ENCODE data around the gene CABP4. TPM values are rescaled to one million over a fixed set of nuclear protein-coding genes. Genes with fewer than 3 reads are reported as not detected.
"Not testable (repeated sequence)": the region's sequence is repeated elsewhere in the genome, so short reads cannot be mapped to it uniquely, and the experiment has no call there.

The CABP4 gene
- total RNA-seq, 1 experiment from 2014 or later, result not detected

- Histone ChIP-seq H3K4me3 (ENCODE audit: low read length) (peak overlapping the region; percentile 68), H3K4me1 (ENCODE audit: low read length) (peaks cover 59% of the 10 kb centered on the region), H3K9me3 (ENCODE audit: low read length) (no peaks in the 10 kb centered on the region), H3K79me2 (ENCODE audit: low read length) (peaks cover 23% of the 10 kb centered on the region), H3K36me3 (ENCODE audit: insufficient read depth, low read length) (no peaks in the 10 kb centered on the region), H3K27ac (ENCODE audit: low read length) (peak overlapping the region; percentile 41), H3K9me2 (replicated peaks; ENCODE audit: insufficient read depth, low read length) (no peaks in the 10 kb centered on the region), H3K9ac (ENCODE audit: low read length) (peak overlapping the region; percentile 73), H3K27me3 (ENCODE audit: low read length) (no peaks in the 10 kb centered on the region), H4K20me1 (ENCODE audit: insufficient read depth, low read depth, low read length) (no peaks in the 10 kb centered on the region), H3K4me2 (ENCODE audit: low read depth, low read length, poor library complexity, severe bottlenecking) (peak overlapping the region; percentile 86), H2AFZ (ENCODE audit: low read length) (no peak overlapping the region)
- DNase-seq, result no peak
These were observed 8.7 kb downstream of the CABP4 start for GRCh38 chr11:67463680-67464410.

- Histone ChIP-seq H4K20me1 (ENCODE audit: insufficient read depth, low read depth, low read length) (no peaks in the 10 kb centered on the region), H3K4me1 (ENCODE audit: low read length) (peaks cover 55% of the 10 kb centered on the region), H3K9ac (ENCODE audit: low read length) (peak overlapping the region; percentile 85), H3K27me3 (ENCODE audit: low read length) (no peaks in the 10 kb centered on the region), H2AFZ (ENCODE audit: low read length) (no peak overlapping the region), H3K9me2 (replicated peaks; ENCODE audit: insufficient read depth, low read length) (no peaks in the 10 kb centered on the region), H3K27ac (ENCODE audit: low read length) (peak overlapping the region; percentile 72), H3K9me3 (ENCODE audit: low read length) (no peaks in the 10 kb centered on the region), H3K4me3 (ENCODE audit: low read length) (peak overlapping the region; percentile 87), H3K36me3 (ENCODE audit: insufficient read depth, low read length) (no peaks in the 10 kb centered on the region), H3K79me2 (ENCODE audit: low read length) (peaks cover 23% of the 10 kb centered on the region), H3K4me2 (ENCODE audit: low read depth, low read length, poor library complexity, severe bottlenecking) (peak overlapping the region; percentile 86)
- peak; percentile 97 for DNase-seq
These were observed 9.4 kb downstream of the CABP4 start for GRCh38 chr11:67464411-67465188.

GRCh38 chr11:67465189-67465510 is 10.0 kb downstream of the CABP4 start:
- H2AFZ ChIP-seq (ENCODE audit: low read length), result no peak overlapping the region
- peak overlapping the region; percentile 85 for H3K9ac ChIP-seq (ENCODE audit: low read length)
- no peaks in the 10 kb centered on the region for H3K36me3 ChIP-seq (ENCODE audit: insufficient read depth, low read length)
- no peaks in the 10 kb centered on the region for H4K20me1 ChIP-seq (ENCODE audit: insufficient read depth, low read depth, low read length)
- H3K4me3 ChIP-seq (ENCODE audit: low read length), result peak overlapping the region; percentile 87
- H3K27ac ChIP-seq (ENCODE audit: low read length), result peak overlapping the region; percentile 72
- H3K27me3 ChIP-seq (ENCODE audit: low read length), result no peaks in the 10 kb centered on the region
- H3K4me1 ChIP-seq (ENCODE audit: low read length), result peaks cover 52% of the 10 kb centered on the region
- no peaks in the 10 kb centered on the region for H3K9me2 ChIP-seq (replicated peaks; ENCODE audit: insufficient read depth, low read length)
- no peaks in the 10 kb centered on the region for H3K9me3 ChIP-seq (ENCODE audit: low read length)
- H3K79me2 ChIP-seq (ENCODE audit: low read length), result peaks cover 23% of the 10 kb centered on the region
- peak overlapping the region; percentile 86 for H3K4me2 ChIP-seq (ENCODE audit: low read depth, low read length, poor library complexity, severe bottlenecking)
- no peak for DNase-seq

- Histone ChIP-seq H3K27ac (ENCODE audit: low read length) (peak overlapping the region; percentile 72), H3K9ac (ENCODE audit: low read length) (peak overlapping the region; percentile 85), H3K4me3 (ENCODE audit: low read length) (peak overlapping the region; percentile 87), H3K79me2 (ENCODE audit: low read length) (peaks cover 23% of the 10 kb centered on the region), H3K4me2 (ENCODE audit: low read depth, low read length, poor library complexity, severe bottlenecking) (peak overlapping the region; percentile 86), H3K4me1 (ENCODE audit: low read length) (peaks cover 49% of the 10 kb centered on the region)
- H3K9me2 ChIP-seq (replicated peaks; ENCODE audit: insufficient read depth, low read length); H4K20me1 ChIP-seq (ENCODE audit: insufficient read depth, low read depth, low read length); H3K36me3 ChIP-seq (ENCODE audit: insufficient read depth, low read length); H2AFZ ChIP-seq (ENCODE audit: low read length); H3K27me3 ChIP-seq (ENCODE audit: low read length); H3K9me3 ChIP-seq (ENCODE audit: low read length); DNase-seq: not testable (repeated sequence)
These were observed 10.4 kb downstream of the CABP4 start for GRCh38 chr11:67465530-67465929.

- Histone ChIP-seq H3K4me2 (ENCODE audit: low read depth, low read length, poor library complexity, severe bottlenecking) (peak overlapping the region; percentile 95), H4K20me1 (ENCODE audit: insufficient read depth, low read depth, low read length) (no peaks in the 10 kb centered on the region), H3K9me3 (ENCODE audit: low read length) (no peaks in the 10 kb centered on the region), H3K36me3 (ENCODE audit: insufficient read depth, low read length) (no peaks in the 10 kb centered on the region), H3K9ac (ENCODE audit: low read length) (peak overlapping the region; percentile 98; the same call in 1 of the 2 replicates), H3K9me2 (replicated peaks; ENCODE audit: insufficient read depth, low read length) (no peaks in the 10 kb centered on the region), H3K4me1 (ENCODE audit: low read length) (peaks cover 44% of the 10 kb centered on the region), H2AFZ (ENCODE audit: low read length) (no peak overlapping the region), H3K4me3 (ENCODE audit: low read length) (no peak overlapping the region), H3K27me3 (ENCODE audit: low read length) (no peaks in the 10 kb centered on the region), H3K27ac (ENCODE audit: low read length) (peak overlapping the region; percentile 82), H3K79me2 (ENCODE audit: low read length) (peaks cover 23% of the 10 kb centered on the region)
- DNase-seq, result no peak
These were observed 11.2 kb downstream of the CABP4 start for GRCh38 chr11:67466367-67466766.

- peaks cover 44% of the 10 kb centered on the region for H3K4me1 ChIP-seq (ENCODE audit: low read length)
- H3K79me2 ChIP-seq (ENCODE audit: low read length), result peaks cover 23% of the 10 kb centered on the region
- peak overlapping the region; percentile 95 for H3K4me2 ChIP-seq (ENCODE audit: low read depth, low read length, poor library complexity, severe bottlenecking)
These were observed 12.0 kb downstream of the CABP4 start for GRCh38 chr11:67466962-67467771.

GRCh38 chr11:67468056-67468455 is 12.9 kb downstream of the CABP4 start:
- DNase-seq, result peak; percentile 68
- Histone ChIP-seq H3K9ac (ENCODE audit: low read length) (peak overlapping the region; percentile 98), H3K9me2 (replicated peaks; ENCODE audit: insufficient read depth, low read length) (no peaks in the 10 kb centered on the region), H4K20me1 (ENCODE audit: insufficient read depth, low read depth, low read length) (no peaks in the 10 kb centered on the region), H3K27ac (ENCODE audit: low read length) (peak overlapping the region; percentile 82), H3K36me3 (ENCODE audit: insufficient read depth, low read length) (no peaks in the 10 kb centered on the region), H3K4me3 (ENCODE audit: low read length) (peak overlapping the region; percentile 87), H3K4me1 (ENCODE audit: low read length) (peaks cover 44% of the 10 kb centered on the region), H3K27me3 (ENCODE audit: low read length) (no peaks in the 10 kb centered on the region), H2AFZ (ENCODE audit: low read length) (no peak overlapping the region), H3K4me2 (ENCODE audit: low read depth, low read length, poor library complexity, severe bottlenecking) (peak overlapping the region; percentile 95), H3K9me3 (ENCODE audit: low read length) (no peaks in the 10 kb centered on the region), H3K79me2 (ENCODE audit: low read length) (peaks cover 23% of the 10 kb centered on the region)

More at GRCh38 chr11:67466962-67467771, 12.0 kb downstream of the CABP4 start:
- H2AFZ ChIP-seq (ENCODE audit: low read length), result no peak overlapping the region
- DNase-seq, result no peak
- no peaks in the 10 kb centered on the region for H3K27me3 ChIP-seq (ENCODE audit: low read length)
- peak overlapping the region; percentile 82 for H3K27ac ChIP-seq (ENCODE audit: low read length)
- H3K9ac ChIP-seq (ENCODE audit: low read length), result peak overlapping the region; percentile 98
- H3K9me3 ChIP-seq (ENCODE audit: low read length), result no peaks in the 10 kb centered on the region
- no peaks in the 10 kb centered on the region for H3K9me2 ChIP-seq (replicated peaks; ENCODE audit: insufficient read depth, low read length)
- H3K4me3 ChIP-seq (ENCODE audit: low read length), result peak overlapping the region; percentile 87
- H3K36me3 ChIP-seq (ENCODE audit: insufficient read depth, low read length), result no peaks in the 10 kb centered on the region
- H4K20me1 ChIP-seq (ENCODE audit: insufficient read depth, low read depth, low read length), result no peaks in the 10 kb centered on the region

- Histone ChIP-seq H3K9me3 (ENCODE audit: low read length) (no peaks in the 10 kb centered on the region), H4K20me1 (ENCODE audit: insufficient read depth, low read depth, low read length) (no peaks in the 10 kb centered on the region), H3K4me1 (ENCODE audit: low read length) (peaks cover 44% of the 10 kb centered on the region), H3K9ac (ENCODE audit: low read length) (peak overlapping the region; percentile 98), H3K79me2 (ENCODE audit: low read length) (peaks cover 23% of the 10 kb centered on the region), H3K4me3 (ENCODE audit: low read length) (peak overlapping the region; percentile 87), H3K27ac (ENCODE audit: low read length) (peak overlapping the region; percentile 82), H3K9me2 (replicated peaks; ENCODE audit: insufficient read depth, low read length) (no peaks in the 10 kb centered on the region), H3K27me3 (ENCODE audit: low read length) (no peaks in the 10 kb centered on the region), H3K4me2 (ENCODE audit: low read depth, low read length, poor library complexity, severe bottlenecking) (peak overlapping the region; percentile 95), H2AFZ (ENCODE audit: low read length) (no peak overlapping the region), H3K36me3 (ENCODE audit: insufficient read depth, low read length) (no peaks in the 10 kb centered on the region)
- DNase-seq, result peak; percentile 77
These were observed 13.3 kb downstream of the CABP4 start for GRCh38 chr11:67468456-67468758.
